RWPE1 (cell line): Measurements from ENCODE around the gene SMARCD2.
A peak's percentile ranks its signal among the peaks of the same experiment; 100 is the strongest.

Experiments
- CTCF ChIA-PET: fragments of 350-600 bp; sonication (Branson Sonifier 250); formaldehyde crosslinking; extraction: SDS; loops from one replicate; lab custom pipeline; 2021; lab: Yijun Ruan, JAX
- POLR2A ChIA-PET: fragments of 400-600 bp; formaldehyde crosslinking; extraction: SDS; loops from one replicate; lab custom pipeline; 2020; ENCODE audit warnings: antibody characterized with exemption; ENCODE audit not compliant: low non-redundant PET; lab: Yijun Ruan, JAX
- DNase-seq: peaks from one replicate; pipeline ENCODE4 v3.0.0; 2012; ENCODE audit warnings: low spot score
- H3K27ac ChIP-seq: fragments of 450-650 bp; 2 replicates; pipeline ENCODE4 v1.5.1; 2017
- CTCF ChIP-seq: fragments of 450-650 bp; conservative IDR thresholded peaks from 2 replicates; pipeline ENCODE4 v1.5.1; 2017; ENCODE audit warnings: low read depth, mild to moderate bottlenecking

SMARCD2 gene

GRCh38 chr17:63833741-63834373, 8.6 kb downstream of the SMARCD2 start:
- DNase-seq = no peak
- H3K27ac ChIP-seq = peak overlapping the region; percentile 63
- ChIA-PET CTCF (interaction anchor here (0.7 to 1.5 kb wide), 5 partner anchors 10 to 167 kb away, joined by 4 to 5 read pairs (median 4); no protein-coding TSS in a partner anchor), POLR2A (no interaction called here)
- TF ChIP-seq CTCF = no peak

GRCh38 chr17:63833026-63833740, 9.3 kb downstream of the SMARCD2 start:
- CTCF ChIA-PET = interaction anchor here (1.5 kb wide), 1 partner anchor 23 kb away, joined by 4 read pairs; no protein-coding TSS in a partner anchor

GRCh38 chr17:63832455-63832854, 10.0 kb downstream of the SMARCD2 start:
- POLR2A ChIA-PET = no interaction called here
- CTCF ChIA-PET = interaction anchor here (0.8 to 1.1 kb wide), 2 partner anchors 12 to 16 kb away, joined by 3 read pairs; no protein-coding TSS in a partner anchor
- TF ChIP-seq CTCF = no peak

More at GRCh38 chr17:63833026-63833740, 9.3 kb downstream of the SMARCD2 start:
- DNase-seq = no peak
- POLR2A ChIA-PET = no interaction called here
- H3K27ac ChIP-seq = peak overlapping the region; percentile 63
- no peak for TF ChIP-seq CTCF

GRCh38 chr17:63832014-63832413, 10.5 kb downstream of the SMARCD2 start:
- no peak for TF ChIP-seq CTCF
- POLR2A ChIA-PET = no interaction called here
- DNase-seq = no peak
- CTCF ChIA-PET = interaction anchor here (0.8 to 1.1 kb wide), 2 partner anchors 11 to 17 kb away, joined by 3 read pairs; no protein-coding TSS in a partner anchor
- H3K27ac ChIP-seq = peak overlapping the region; percentile 63

More at GRCh38 chr17:63832455-63832854, 10.0 kb downstream of the SMARCD2 start:
- H3K27ac ChIP-seq = peak overlapping the region; percentile 63
- no peak for DNase-seq

- no peak for DNase-seq
- ChIA-PET POLR2A (no interaction called here), CTCF (interaction anchor here (0.8 to 1.1 kb wide), 2 partner anchors 11 to 17 kb away, joined by 3 read pairs; no protein-coding TSS in a partner anchor)
- TF ChIP-seq CTCF = no peak
- H3K27ac ChIP-seq = peak overlapping the region; percentile 63
Measured at GRCh38 chr17:63831505-63831904, 11.0 kb downstream of the SMARCD2 start.

GRCh38 chr17:63830904-63831491, 11.5 kb downstream of the SMARCD2 start:
- no peak for TF ChIP-seq CTCF
- POLR2A ChIA-PET = no interaction called here
- H3K27ac ChIP-seq = peak overlapping the region; percentile 63
- DNase-seq = no peak
- CTCF ChIA-PET = interaction anchor here (0.7 kb wide), 1 partner anchor 41 kb away, joined by 3 read pairs; no protein-coding TSS in a partner anchor
